CD4-positive, alpha-beta memory T cell (primary cell): ENCODE measurements around the gene CNOT6L. TPM values are rescaled to one million over a fixed set of nuclear protein-coding genes. Genes with fewer than 3 reads are reported as not detected.

Source experiments
- CTCF ChIA-PET: fragments of 350-600 bp; sonication (Branson Sonifier 250); formaldehyde crosslinking; loops from one replicate; lab custom pipeline; 2021; ENCODE audit warnings: inconsistent platforms; ENCODE audit not compliant: partially characterized antibody; lab: Charles Lee
- POLR2A ChIA-PET: fragments of 350-600 bp; sonication (Branson Sonifier 250); formaldehyde crosslinking; loops from one replicate; lab custom pipeline; 2021; ENCODE audit not compliant: partially characterized antibody; lab: Charles Lee
- DNase-seq, 5 donors: peaks; one replicate each; pipeline versions ENCODE4 v3.0.0 to v3.0.0-alpha.2; 2020 to 2022; ENCODE audit warnings: mixed read lengths in 1 of 5
- H3K27ac ChIP-seq: one replicate; pipeline ENCODE4 v1.7.0; 2013; ENCODE audit warnings: low read depth, low read length
- H3K27me3 ChIP-seq: 2 replicates; pipeline ENCODE4 v1.7.0; 2013; ENCODE audit warnings: mild to moderate bottlenecking, low read length, moderate library complexity; ENCODE audit not compliant: insufficient read depth
- H3K36me3 ChIP-seq: 2 replicates; pipeline ENCODE4 v1.7.0; 2013; ENCODE audit warnings: mild to moderate bottlenecking, low read length, moderate library complexity; ENCODE audit not compliant: insufficient read depth
- H3K4me1 ChIP-seq: 2 replicates; pipeline ENCODE4 v1.7.0; 2013; ENCODE audit warnings: mild to moderate bottlenecking, low read length, moderate library complexity; ENCODE audit not compliant: insufficient read depth
- H3K4me3 ChIP-seq, 2 donors: one replicate each; pipeline ENCODE4 v1.7.0; 2013; ENCODE audit warnings: low read length in 2 of 2, mild to moderate bottlenecking in 1 of 2
- H3K9me3 ChIP-seq, 2 donors: one replicate each; pipeline ENCODE4 v1.7.0; 2013; ENCODE audit warnings: low read length in 2 of 2, control low read depth in 1 of 2; ENCODE audit not compliant: control insufficient read depth in 1 of 2
- H3K27ac Mint-ChIP-seq, 7 donors: one replicate each; pipeline ENCODE4 v1.8.0; 2020 to 2021; ENCODE audit warnings: mixed read lengths in 7 of 7, mild to moderate bottlenecking in 6 of 7, inconsistent platforms in 3 of 7, moderate library complexity in 3 of 7
- H3K27me3 Mint-ChIP-seq, 2 donors: one replicate each; pipeline ENCODE4 v1.8.0; 2020 to 2021; ENCODE audit warnings: mixed read lengths in 2 of 2
- H3K36me3 Mint-ChIP-seq, 2 donors: one replicate each; pipeline ENCODE4 v1.8.0; 2020 to 2021; ENCODE audit warnings: mixed read lengths in 2 of 2, inconsistent platforms in 1 of 2, mild to moderate bottlenecking in 1 of 2
- H3K4me1 Mint-ChIP-seq, 4 donors: one replicate each; pipeline ENCODE4 v1.8.0; 2020 to 2021; ENCODE audit warnings: mixed read lengths in 4 of 4, mild to moderate bottlenecking in 1 of 4
- H3K4me3 Mint-ChIP-seq, 8 donors: one replicate each; pipeline ENCODE4 v1.8.0; 2020 to 2021; ENCODE audit warnings: mixed read lengths in 8 of 8, mild to moderate bottlenecking in 7 of 8, moderate library complexity in 6 of 8, inconsistent platforms in 3 of 8
- H3K9me3 Mint-ChIP-seq, 8 donors: one replicate each; pipeline ENCODE4 v1.8.0; 2020 to 2021; ENCODE audit warnings: mixed read lengths in 8 of 8, mild to moderate bottlenecking in 5 of 8, inconsistent platforms in 3 of 8, moderate library complexity in 1 of 8
- intact Hi-C: fragments of 100-400 bp; cut with micrococcal nuclease; formaldehyde crosslinking; loops from one replicate; pipeline ENCODE4 v1.15.1; 2023
- polyA plus RNA-seq, 2 donors: library from polyadenylated mRNA; unstranded; fragments of 300-500 nt; fragmentation: Illumina TruSeq; gene quantifications; one replicate each; pipeline ENCODE4 v1.2.3, GENCODE V29; 2021
- total RNA-seq, 2 experiments: library from RNA; stranded (reverse); gene quantifications; one replicate each; pipeline ENCODE4 v1.2.3, GENCODE V29; 2021

The CNOT6L gene
- total and polyA plus RNA-seq, 4 experiments from 2014 or later = 34.3 to 225 (median 126) TPM

DNA sequence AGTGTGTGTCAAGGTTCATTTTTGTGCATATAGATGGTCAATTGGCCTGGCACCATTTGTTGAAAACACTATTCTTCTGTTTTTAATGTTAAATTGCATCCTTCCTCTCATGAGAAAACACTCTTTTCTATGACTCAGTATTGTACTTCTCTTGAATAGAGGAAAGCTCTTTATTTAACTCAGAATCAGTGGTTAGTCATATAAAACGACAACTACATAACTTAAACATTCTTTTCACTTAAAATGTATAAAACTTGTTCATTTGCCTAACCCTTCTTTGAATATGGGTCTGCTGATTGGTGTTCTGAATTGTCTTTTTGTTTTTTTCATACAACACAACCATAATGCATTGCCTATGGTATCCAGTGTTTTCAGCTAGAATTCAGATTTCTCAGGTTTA is 26.2 kb upstream of the CNOT6L start:
- Histone ChIP-seq H3K4me3 (no peak overlapping the region), H3K36me3 (no peaks in the 10 kb centered on the region), H3K27me3 (no peaks in the 10 kb centered on the region), H3K4me1 (no peaks in the 10 kb centered on the region), H3K27ac (no peak overlapping the region), H3K9me3 (no peaks in the 10 kb centered on the region)
- Mint-ChIP-seq H3K27ac (no peak overlapping the region), H3K9me3 (no peaks in the 10 kb centered on the region), H3K4me1 (peaks cover 3 to 13% (median 7%) of the 10 kb centered on the region in 4 donors), H3K4me3 (no peak overlapping the region), H3K36me3 (no peaks in the 10 kb centered on the region), H3K27me3 (no peaks in the 10 kb centered on the region)
- intact Hi-C loops = no loop called here
- ChIA-PET POLR2A (interaction anchor here (1.0 to 1.5 kb wide), 2 partner anchors 17 to 25 kb away, joined by 4 to 5 read pairs; no protein-coding TSS in a partner anchor), CTCF (interaction anchor here (0.9 kb wide), 1 partner anchor 28 kb away, joined by 3 read pairs; no protein-coding TSS in a partner anchor)
- DNase-seq = no peak

DNA sequence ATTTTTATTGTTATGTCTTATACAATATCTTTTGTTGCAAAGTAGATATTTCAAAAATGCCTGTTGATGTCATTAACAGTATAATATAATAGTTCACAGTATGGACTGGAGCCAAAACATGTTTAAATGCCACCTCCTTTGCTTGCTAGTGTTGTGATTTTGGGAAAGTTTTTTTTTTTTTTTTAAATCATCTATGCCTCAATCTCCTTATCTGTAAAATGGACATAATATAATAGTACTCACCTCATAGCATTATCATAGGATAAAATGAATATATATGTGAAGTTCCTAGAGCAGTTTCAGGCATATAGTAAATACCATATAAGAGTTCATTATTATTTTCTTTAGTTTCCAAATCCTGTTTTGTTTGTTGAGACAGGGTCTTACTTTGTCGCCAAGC is 25.2 kb upstream of the CNOT6L start:
- no peak for DNase-seq
- peak overlapping the region in 1 of 7 donors; percentile 4 for H3K27ac Mint-ChIP-seq
- Histone ChIP-seq H3K4me3 (no peak overlapping the region), H3K9me3 (no peaks in the 10 kb centered on the region), H3K27ac (no peak overlapping the region), H3K27me3 (no peaks in the 10 kb centered on the region), H3K4me1 (no peaks in the 10 kb centered on the region), H3K36me3 (no peaks in the 10 kb centered on the region)
- H3K27me3 Mint-ChIP-seq = no peaks in the 10 kb centered on the region
- ChIA-PET CTCF (no interaction called here), POLR2A (interaction anchor here (0.8 to 1.6 kb wide), 3 partner anchors 9 to 24 kb away, joined by 3 to 11 read pairs (median 5); no protein-coding TSS in a partner anchor)
- intact Hi-C loops = no loop called here
- no peaks in the 10 kb centered on the region for H3K36me3 Mint-ChIP-seq
- H3K9me3 Mint-ChIP-seq = no peaks in the 10 kb centered on the region
- peaks cover 5 to 13% (median 7%) of the 10 kb centered on the region in 4 donors for H3K4me1 Mint-ChIP-seq
- H3K4me3 Mint-ChIP-seq = no peak overlapping the region

GRCh38 chr4:77843628-77844027 is 24.5 kb upstream of the CNOT6L start:
- Histone ChIP-seq H3K4me1 (no peaks in the 10 kb centered on the region), H3K4me3 (no peak overlapping the region), H3K27ac (no peak overlapping the region), H3K36me3 (no peaks in the 10 kb centered on the region), H3K27me3 (no peaks in the 10 kb centered on the region), H3K9me3 (no peaks in the 10 kb centered on the region)
- Mint-ChIP-seq H3K9me3 (no peaks in the 10 kb centered on the region), H3K4me1 (peaks cover 5 to 13% (median 7%) of the 10 kb centered on the region in 4 donors), H3K27me3 (no peaks in the 10 kb centered on the region), H3K36me3 (no peaks in the 10 kb centered on the region), H3K4me3 (no peak overlapping the region), H3K27ac (peak overlapping the region in 4 of 7 donors; percentile 45 to 76 (median 48))
- CTCF ChIA-PET = no interaction called here
- POLR2A ChIA-PET = interaction anchor here (0.8 to 1.6 kb wide), 3 partner anchors 9 to 23 kb away, joined by 3 to 11 read pairs (median 5); no protein-coding TSS in a partner anchor
- DNase-seq = no peak
- intact Hi-C loops = no loop called here

GRCh38 chr4:77834403-77834802 is 15.2 kb upstream of the CNOT6L start:
- peaks cover 0 to 5% (median 2%) of the 10 kb centered on the region in 4 donors for H3K4me1 Mint-ChIP-seq
- Histone ChIP-seq H3K27ac (no peak overlapping the region), H3K36me3 (no peaks in the 10 kb centered on the region), H3K4me3 (no peak overlapping the region), H3K27me3 (no peaks in the 10 kb centered on the region), H3K9me3 (no peaks in the 10 kb centered on the region), H3K4me1 (no peaks in the 10 kb centered on the region)
- no peaks in the 10 kb centered on the region for H3K27me3 Mint-ChIP-seq
- ChIA-PET CTCF (no interaction called here), POLR2A (interaction anchor here (1.5 to 2.4 kb wide), 2 partner anchors 13 to 19 kb away, joined by 5 to 11 read pairs; no protein-coding TSS in a partner anchor)
- intact Hi-C loops = no loop called here
- peaks cover 0 to 3% (median 0%) of the 10 kb centered on the region in 8 donors for H3K9me3 Mint-ChIP-seq
- H3K36me3 Mint-ChIP-seq = no peaks in the 10 kb centered on the region
- H3K27ac Mint-ChIP-seq = no peak overlapping the region
- no peak for DNase-seq
- H3K4me3 Mint-ChIP-seq = no peak overlapping the region

GRCh38 chr4:77833126-77833724 is 14.1 kb upstream of the CNOT6L start:
- peaks cover 7% of the 10 kb centered on the region for H3K4me1 ChIP-seq
- ChIA-PET CTCF (interaction anchor here (1.0 kb wide), 1 partner anchor 29 kb away, joined by 3 read pairs; the partner anchor contains the start of gene MRPL1), POLR2A (interaction anchor here (0.8 kb wide), 1 partner anchor 13 kb away, joined by 5 read pairs; no protein-coding TSS in a partner anchor)
- Mint-ChIP-seq H3K36me3 (no peaks in the 10 kb centered on the region), H3K4me1 (peaks cover 4 to 16% (median 9%) of the 10 kb centered on the region in 4 donors), H3K4me3 (no peak overlapping the region), H3K27ac (peak overlapping the region in 1 of 7 donors; percentile 6), H3K9me3 (peaks cover 0 to 3% (median 0%) of the 10 kb centered on the region in 8 donors), H3K27me3 (no peaks in the 10 kb centered on the region)
- no peak for DNase-seq
- H3K4me3 ChIP-seq = no peak overlapping the region
- H3K27me3 ChIP-seq = no peaks in the 10 kb centered on the region
- H3K36me3 ChIP-seq = no peaks in the 10 kb centered on the region
- H3K27ac ChIP-seq = no peak overlapping the region
- no peaks in the 10 kb centered on the region for H3K9me3 ChIP-seq
- intact Hi-C loops = no loop called here

- intact Hi-C loops = loop anchor here (10.0 kb wide), 1 partner anchor 753 kb away; the partner anchor contains the start of gene CCNI
- Mint-ChIP-seq H3K4me1 (peaks cover 25 to 59% (median 41%) of the 10 kb centered on the region in 4 donors), H3K36me3 (no peaks in the 10 kb centered on the region), H3K27ac (peak overlapping the region; percentile 39 to 93 (median 86)), H3K4me3 (peak overlapping the region in 7 of 8 donors; percentile 23 to 68 (median 43)), H3K9me3 (no peaks in the 10 kb centered on the region), H3K27me3 (no peaks in the 10 kb centered on the region)
- peaks cover 59% of the 10 kb centered on the region for H3K4me1 ChIP-seq
- H3K9me3 ChIP-seq = no peaks in the 10 kb centered on the region
- H3K27ac ChIP-seq = peak overlapping the region; percentile 11
- ChIA-PET POLR2A (interaction anchor here (1.0 to 5.0 kb wide), 10 partner anchors 7 to 34 kb away, joined by 3 to 78 read pairs (median 6); partner anchors contain the start of gene MRPL1), CTCF (interaction anchor here (1.0 to 4.2 kb wide), 4 partner anchors 26 to 35 kb away, joined by 3 to 27 read pairs (median 4); partner anchors contain the start of gene MRPL1)
- H3K36me3 ChIP-seq = no peaks in the 10 kb centered on the region
- peak overlapping the region in 1 of 2 donors; percentile 8 for H3K4me3 ChIP-seq
- DNase-seq = peak in 4 of 5 donors; percentile 44 to 62 (median 54)
- H3K27me3 ChIP-seq = no peaks in the 10 kb centered on the region
Observed at GRCh38 chr4:77827343-77827742, 8.2 kb upstream of the CNOT6L start.

- Histone ChIP-seq H3K4me1 (peaks cover 69% of the 10 kb centered on the region), H3K36me3 (no peaks in the 10 kb centered on the region), H3K4me3 (no peak overlapping the region), H3K27me3 (no peaks in the 10 kb centered on the region), H3K9me3 (no peaks in the 10 kb centered on the region), H3K27ac (peak overlapping the region; percentile 30)
- Mint-ChIP-seq H3K4me3 (no peak overlapping the region), H3K27me3 (no peaks in the 10 kb centered on the region), H3K4me1 (peaks cover 33 to 70% (median 51%) of the 10 kb centered on the region in 4 donors), H3K36me3 (peaks cover 0 to 2% of the 10 kb centered on the region in 2 donors), H3K27ac (peak overlapping the region in 4 of 7 donors; percentile 39 to 93 (median 88)), H3K9me3 (peaks cover 0 to 1% (median 0%) of the 10 kb centered on the region in 8 donors)
- intact Hi-C loops = loop anchor here (10.0 kb wide), 1 partner anchor 751 kb away; the partner anchor contains the start of gene CCNI
- ChIA-PET CTCF (interaction anchor here (1.0 to 4.2 kb wide), 3 partner anchors 27 to 36 kb away, joined by 4 to 27 read pairs (median 4); partner anchors contain the start of gene MRPL1), POLR2A (interaction anchor here (1.2 to 5.0 kb wide), 5 partner anchors 13 to 35 kb away, joined by 3 to 78 read pairs (median 20); partner anchors contain the start of gene MRPL1)
- no peak for DNase-seq
Observed at GRCh38 chr4:77826275-77826674, 7.1 kb upstream of the CNOT6L start.
